Measurements from ENCODE around the gene TPI1.

GRCh38 chr12:6912164-6912935, 45.0 kb downstream of the TPI1 start:
- TF ChIP-seq CTCF (IDR thresholded peaks at IDR 0.05) (no peak), POLR2A (IDR thresholded peaks at IDR 0.05) (no peak), EP300 (IDR thresholded peaks at IDR 0.05) (no peak)
